H9 (cell line): Measurements from ENCODE around the gene COL4A2. TPM values are rescaled to one million over a fixed set of nuclear protein-coding genes. Genes with fewer than 3 reads are reported as not detected.

Experiments
- DNase-seq: peaks from one replicate; pipeline ENCODE4 v3.0.0-alpha.2; 2017
- H2AFZ ChIP-seq: one replicate; pipeline ENCODE4 v1.6.1; 2013; ENCODE audit warnings: mild to moderate bottlenecking, low read length, control low read depth, moderate library complexity
- H2AK5ac ChIP-seq: 2 replicates; pipeline ENCODE4 v1.6.1; 2013; ENCODE audit warnings: low read length, control low read depth, mixed read lengths; ENCODE audit not compliant: insufficient read length
- H2BK120ac ChIP-seq: one replicate; pipeline ENCODE4 v1.6.1; 2013; ENCODE audit warnings: low read depth, mild to moderate bottlenecking, low read length, control low read depth, inconsistent platforms; ENCODE audit not compliant: poor library complexity, severe bottlenecking
- H2BK12ac ChIP-seq: 2 replicates; pipeline ENCODE4 v1.6.1; 2013; ENCODE audit warnings: low read length, control low read depth, mixed read lengths, low read depth; ENCODE audit not compliant: insufficient read length
- H2BK15ac ChIP-seq: 2 replicates; pipeline ENCODE4 v1.6.1; 2013; ENCODE audit warnings: low read depth, low read length, control low read depth
- H2BK20ac ChIP-seq: one replicate; pipeline ENCODE4 v1.6.1; 2013; ENCODE audit warnings: low read depth, mild to moderate bottlenecking, low read length, control low read depth, inconsistent platforms; ENCODE audit not compliant: poor library complexity, severe bottlenecking
- H2BK5ac ChIP-seq: 2 replicates; pipeline ENCODE4 v1.6.1; 2013; ENCODE audit warnings: low read length, control low read depth, mixed read lengths; ENCODE audit not compliant: insufficient read length
- H3K14ac ChIP-seq: 2 replicates; pipeline ENCODE4 v1.6.1; 2013; ENCODE audit warnings: low read length, control low read depth; ENCODE audit not compliant: insufficient read depth
- H3K18ac ChIP-seq: 2 replicates; pipeline ENCODE4 v1.6.1; 2013; ENCODE audit warnings: low read depth, mild to moderate bottlenecking, mixed read lengths, low read length, control low read depth; ENCODE audit not compliant: insufficient read length
- H3K23ac ChIP-seq: 2 replicates; pipeline ENCODE4 v1.6.1; 2013; ENCODE audit warnings: low read length, control low read depth, mixed read lengths, low read depth; ENCODE audit not compliant: insufficient read length
- H3K23me2 ChIP-seq: 2 replicates; pipeline ENCODE4 v1.6.1; 2013; ENCODE audit warnings: low read depth, mild to moderate bottlenecking, mixed read lengths, low read length, control low read depth; ENCODE audit not compliant: insufficient read length, poor library complexity, severe bottlenecking
- H3K27ac ChIP-seq: 2 replicates; pipeline ENCODE4 v1.5.1; 2013; ENCODE audit warnings: low read length, control low read depth, mixed read lengths, low read depth; ENCODE audit not compliant: insufficient read length
- H3K27me3 ChIP-seq: 2 replicates; pipeline ENCODE4 v1.6.1; 2013; ENCODE audit warnings: low read length, control low read depth, inconsistent platforms; ENCODE audit not compliant: insufficient read depth
- H3K4ac ChIP-seq: 2 replicates; pipeline ENCODE4 v1.6.1; 2013; ENCODE audit warnings: low read depth, mild to moderate bottlenecking, control low read depth, inconsistent platforms, low read length, moderate library complexity
- H3K4me1 ChIP-seq: 2 replicates; pipeline ENCODE4 v1.6.1; 2013; ENCODE audit warnings: low read length, control low read depth, inconsistent platforms; ENCODE audit not compliant: insufficient read depth
- H3K4me2 ChIP-seq: 2 replicates; pipeline ENCODE4 v1.6.1; 2013; ENCODE audit warnings: low read length, control low read depth, mixed read lengths; ENCODE audit not compliant: insufficient read length, insufficient read depth
- H3K56ac ChIP-seq: 2 replicates; pipeline ENCODE4 v1.6.1; 2013; ENCODE audit warnings: low read depth, mild to moderate bottlenecking, mixed read lengths, low read length, control low read depth; ENCODE audit not compliant: insufficient read length
- H3K79me1 ChIP-seq: 2 replicates; pipeline ENCODE4 v1.6.1; 2013; ENCODE audit warnings: low read depth, mild to moderate bottlenecking, moderate library complexity, low read length, control low read depth, inconsistent platforms; ENCODE audit not compliant: insufficient read depth, poor library complexity, severe bottlenecking
- H3K79me2 ChIP-seq: 2 replicates; pipeline ENCODE4 v1.6.1; 2013; ENCODE audit warnings: low read length, control low read depth, inconsistent platforms; ENCODE audit not compliant: insufficient read depth
- H3K9ac ChIP-seq: 2 replicates; pipeline ENCODE4 v1.6.1; 2013; ENCODE audit warnings: low read length, control low read depth, mixed read lengths; ENCODE audit not compliant: insufficient read length; ENCODE audit errors: extremely low read depth
- H3K9me3 ChIP-seq: one replicate; pipeline ENCODE4 v1.6.1; 2013; ENCODE audit warnings: low read depth, low read length, inconsistent platforms; ENCODE audit not compliant: control insufficient read depth
- H3T11ph ChIP-seq: one replicate; pipeline ENCODE4 v1.6.1; 2013; ENCODE audit warnings: mild to moderate bottlenecking, low read length, control low read depth, inconsistent platforms
- H4K20me1 ChIP-seq: one replicate; pipeline ENCODE4 v1.6.1; 2013; ENCODE audit not compliant: control insufficient read depth, insufficient read length, insufficient read depth
- H4K5ac ChIP-seq: 2 replicates; pipeline ENCODE4 v1.6.1; 2013; ENCODE audit warnings: low read depth, mild to moderate bottlenecking, mixed read lengths, low read length, control low read depth; ENCODE audit not compliant: insufficient read length
- H4K8ac ChIP-seq: replicated peaks from 2 replicates; pipeline ENCODE4 v1.6.1; 2013; ENCODE audit warnings: low read length, control low read depth, mixed read lengths, low read depth; ENCODE audit not compliant: insufficient read length
- H4K91ac ChIP-seq: 2 replicates; pipeline ENCODE4 v1.6.1; 2013; ENCODE audit warnings: low read depth, mild to moderate bottlenecking, moderate library complexity, mixed read lengths, low read length, control low read depth; ENCODE audit not compliant: insufficient read length
- H3K27ac Mint-ChIP-seq, 3 experiments: 2 replicates in 2 of 3; 3 replicates in 1 of 3; pipeline ENCODE4 v1.8.0; 2020 to 2021; ENCODE audit warnings: mixed read lengths in 3 of 3, mild to moderate bottlenecking in 1 of 3, moderate library complexity in 1 of 3
- H3K27me3 Mint-ChIP-seq: 2 replicates; pipeline ENCODE4 v1.8.0; 2021; ENCODE audit warnings: low read depth, mild to moderate bottlenecking, moderate library complexity, mixed read lengths
- H3K36me3 Mint-ChIP-seq, 3 experiments: 2 replicates in 2 of 3; 3 replicates in 1 of 3; pipeline ENCODE4 v1.8.0; 2020 to 2021; ENCODE audit warnings: low read depth in 3 of 3, mixed read lengths in 3 of 3; ENCODE audit not compliant: insufficient read depth in 1 of 3
- H3K4me1 Mint-ChIP-seq, 2 experiments: 2 replicates each; pipeline ENCODE4 v1.8.0; 2020; ENCODE audit warnings: mixed read lengths in 2 of 2
- H3K4me3 Mint-ChIP-seq, 2 experiments: 2 replicates in 1 of 2; 3 replicates in 1 of 2; pipeline ENCODE4 v1.8.0; 2020 to 2021; ENCODE audit warnings: mild to moderate bottlenecking in 2 of 2, mixed read lengths in 2 of 2, moderate library complexity in 1 of 2
- H3K9me3 Mint-ChIP-seq, 2 experiments: 2 replicates in 1 of 2; 3 replicates in 1 of 2; pipeline ENCODE4 v1.8.0; 2020; ENCODE audit warnings: mild to moderate bottlenecking in 2 of 2, mixed read lengths in 2 of 2, moderate library complexity in 1 of 2
- WGBS: extraction: QIAGEN DNeasy Blood & Tissue Kit; methylation state at CpG from one replicate; pipeline ENCODE4 v1.1.7; 2013; ENCODE audit warnings: missing lambda C conversion rate, low lambda C conversion rate, mixed read lengths; ENCODE audit not compliant: insufficient read length; ENCODE audit errors: extremely low coverage; 5-methylcytosine and 5-hydroxymethylcytosine counted together
- total RNA-seq: library from RNA; stranded (reverse); gene quantifications from 2 replicates; pipeline ENCODE4 v1.2.1, GENCODE V29; 2021
- TF ChIP-seq, protein P1 (sequence below): fragments of 200-600 bp; sonication (generic); conservative IDR thresholded peaks from 3 replicates; pipeline ENCODE4 v1.8.0; 2021; ENCODE audit warnings: antibody characterized with exemption, mild to moderate bottlenecking

The COL4A2 gene
- total RNA-seq, 1 experiment from 2014 or later = 76.5 TPM

DNA sequence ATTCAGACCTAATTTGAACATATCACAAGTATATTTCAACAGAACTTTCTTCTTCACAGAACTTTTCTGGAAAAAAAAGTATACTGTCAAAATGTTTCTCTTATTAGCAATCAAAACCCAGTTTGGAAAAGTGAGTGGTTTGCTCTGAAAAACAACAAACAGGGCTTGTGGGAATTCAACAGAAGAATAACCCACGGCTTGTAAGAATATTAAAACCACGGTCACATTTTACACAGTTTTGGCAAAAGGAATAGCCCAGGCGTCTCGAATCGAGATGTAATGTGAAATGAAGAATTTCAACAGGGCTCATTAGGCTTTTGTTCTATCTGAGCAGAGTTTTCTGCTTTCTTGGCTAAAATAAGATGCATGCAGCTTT lies 70.7 kb downstream of the COL4A2 start:
- Mint-ChIP-seq H3K27ac (no peak overlapping the region), H3K9me3 (no peaks in the 10 kb centered on the region), H3K27me3 (peaks cover 28% of the 10 kb centered on the region), H3K36me3 (peaks cover 0 to 4% (median 0%) of the 10 kb centered on the region in 3 experiments; a peak in 3 of 7 replicates), H3K4me1 (peaks cover 24 to 27% of the 10 kb centered on the region in 2 experiments), H3K4me3 (no peak overlapping the region)
- no CpG with 5 or more reads among the region's 5 CpGs for WGBS
- Histone ChIP-seq H2BK20ac (no peak overlapping the region), H3K79me2 (no peaks in the 10 kb centered on the region), H3K56ac (no peak overlapping the region), H3K23ac (no peak overlapping the region), H4K91ac (no peak overlapping the region), H3K14ac (no peak overlapping the region), H3K23me2 (no peaks in the 10 kb centered on the region), H4K20me1 (no peaks in the 10 kb centered on the region), H3K27ac (no peak overlapping the region), H3T11ph (no peak overlapping the region), H3K27me3 (no peaks in the 10 kb centered on the region), H2BK12ac (no peak overlapping the region), H4K8ac (no peak overlapping the region), H3K79me1 (no peaks in the 10 kb centered on the region), H2BK15ac (no peak overlapping the region), H2AK5ac (no peak overlapping the region), H3K4ac (no peak overlapping the region), H2AFZ (no peak overlapping the region), H3K4me2 (no peak overlapping the region), H3K18ac (no peak overlapping the region), H2BK5ac (no peak overlapping the region), H3K9me3 (no peaks in the 10 kb centered on the region), H3K9ac (no peak overlapping the region), H4K5ac (no peak overlapping the region), H3K4me1 (peaks cover 2% of the 10 kb centered on the region; the same call in 1 of the 2 replicates), H2BK120ac (no peak overlapping the region)
- no peak for DNase-seq
- TF ChIP-seq, protein P1, sequence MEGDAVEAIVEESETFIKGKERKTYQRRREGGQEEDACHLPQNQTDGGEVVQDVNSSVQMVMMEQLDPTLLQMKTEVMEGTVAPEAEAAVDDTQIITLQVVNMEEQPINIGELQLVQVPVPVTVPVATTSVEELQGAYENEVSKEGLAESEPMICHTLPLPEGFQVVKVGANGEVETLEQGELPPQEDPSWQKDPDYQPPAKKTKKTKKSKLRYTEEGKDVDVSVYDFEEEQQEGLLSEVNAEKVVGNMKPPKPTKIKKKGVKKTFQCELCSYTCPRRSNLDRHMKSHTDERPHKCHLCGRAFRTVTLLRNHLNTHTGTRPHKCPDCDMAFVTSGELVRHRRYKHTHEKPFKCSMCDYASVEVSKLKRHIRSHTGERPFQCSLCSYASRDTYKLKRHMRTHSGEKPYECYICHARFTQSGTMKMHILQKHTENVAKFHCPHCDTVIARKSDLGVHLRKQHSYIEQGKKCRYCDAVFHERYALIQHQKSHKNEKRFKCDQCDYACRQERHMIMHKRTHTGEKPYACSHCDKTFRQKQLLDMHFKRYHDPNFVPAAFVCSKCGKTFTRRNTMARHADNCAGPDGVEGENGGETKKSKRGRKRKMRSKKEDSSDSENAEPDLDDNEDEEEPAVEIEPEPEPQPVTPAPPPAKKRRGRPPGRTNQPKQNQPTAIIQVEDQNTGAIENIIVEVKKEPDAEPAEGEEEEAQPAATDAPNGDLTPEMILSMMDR = no peak
